Measurements from ENCODE around the gene EIF3A. TPM values are rescaled to one million over a fixed set of nuclear protein-coding genes. Genes with fewer than 3 reads are reported as not detected.

EIF3A gene
- total RNA-seq, 1 donor from 2014 or later: 181 TPM

DNA sequence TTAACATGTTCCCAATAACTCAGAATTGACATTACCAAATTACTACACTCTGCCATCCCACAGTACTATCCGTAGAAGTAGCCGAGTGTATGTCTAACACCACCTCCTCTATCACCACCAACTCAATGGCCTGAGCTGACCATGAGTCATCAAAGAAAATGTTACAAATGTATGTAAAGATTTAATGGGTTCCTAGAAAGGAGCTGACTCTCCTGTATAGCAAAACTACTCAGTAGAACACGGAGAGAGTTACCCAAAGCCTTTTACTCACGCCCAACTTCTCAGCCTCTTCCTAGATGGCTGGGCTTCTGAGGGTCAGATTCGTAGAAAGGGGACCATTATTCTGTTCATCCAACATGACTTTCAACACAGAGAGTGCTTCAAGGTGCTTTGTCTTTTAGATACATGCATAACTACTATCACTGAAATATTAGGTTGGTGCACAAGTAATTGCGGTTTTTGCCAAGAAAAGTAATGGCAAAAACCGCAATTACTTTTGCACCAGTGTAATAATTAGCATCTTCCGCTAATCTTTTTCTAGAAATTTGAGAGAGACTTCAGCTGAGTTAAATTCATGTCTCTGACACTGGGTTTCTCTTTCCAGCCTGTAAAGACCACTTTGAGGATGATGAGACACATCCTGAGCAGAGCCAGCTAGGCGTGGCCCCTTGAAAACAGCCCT lies 75.1 kb downstream of the EIF3A start:
- H3K27me3 Mint-ChIP-seq (ENCODE audit: insufficient read depth): peaks cover 8% of the 10 kb centered on the region
- intact Hi-C loops (cut with micrococcal nuclease): no loop called here
- no peak for DNase-seq (ENCODE audit: low spot score)
- no peak overlapping the region for H3K4me3 Mint-ChIP-seq
- H3K36me3 Mint-ChIP-seq (ENCODE audit: low read depth): no peaks in the 10 kb centered on the region
- no peaks in the 10 kb centered on the region for H3K9me3 Mint-ChIP-seq
- H3K27ac Mint-ChIP-seq: no peak overlapping the region
- H3K4me1 Mint-ChIP-seq (ENCODE audit: low read depth): no peaks in the 10 kb centered on the region

DNA sequence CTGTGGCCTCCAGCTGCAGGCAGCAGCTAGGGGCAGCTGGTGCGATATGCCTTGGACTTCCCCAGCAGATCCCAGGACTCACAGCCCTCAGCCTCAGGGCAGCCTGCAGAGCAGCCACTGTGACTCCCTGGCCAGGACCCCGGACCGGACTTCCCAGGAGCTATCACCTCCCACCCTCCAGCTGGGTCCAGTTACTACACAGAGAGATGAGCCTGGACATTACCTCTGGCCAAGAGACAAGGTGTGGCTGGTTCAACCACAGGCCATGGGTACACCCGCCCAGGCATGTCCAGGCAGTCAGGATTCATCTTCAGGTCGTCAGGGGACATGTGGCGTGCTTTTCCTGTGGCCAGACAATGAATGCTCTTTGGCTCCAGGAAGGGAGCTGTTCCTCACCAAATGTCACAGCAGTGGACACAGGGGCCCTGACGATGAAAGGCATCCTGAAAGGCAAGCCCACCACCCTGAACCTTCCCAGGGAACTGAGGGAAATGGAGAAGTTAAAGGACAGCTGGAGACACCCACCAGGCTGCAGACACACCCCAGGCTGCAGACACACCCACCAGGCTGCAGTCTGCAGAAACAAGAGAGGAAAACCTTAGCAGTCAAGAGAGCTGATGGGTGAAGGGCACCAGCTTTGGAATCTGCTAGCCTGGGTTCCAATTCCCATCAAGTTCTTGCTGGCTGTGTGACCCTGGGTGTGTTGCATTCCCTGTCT lies 76.9 kb downstream of the EIF3A start:
- no peak for DNase-seq (ENCODE audit: low spot score)
- Mint-ChIP-seq H3K4me1 (ENCODE audit: low read depth) (no peaks in the 10 kb centered on the region), H3K27ac (no peak overlapping the region), H3K4me3 (no peak overlapping the region), H3K27me3 (ENCODE audit: insufficient read depth) (peaks cover 9% of the 10 kb centered on the region), H3K36me3 (ENCODE audit: low read depth) (no peaks in the 10 kb centered on the region), H3K9me3 (no peaks in the 10 kb centered on the region)
- intact Hi-C loops (cut with micrococcal nuclease): no loop called here

DNA sequence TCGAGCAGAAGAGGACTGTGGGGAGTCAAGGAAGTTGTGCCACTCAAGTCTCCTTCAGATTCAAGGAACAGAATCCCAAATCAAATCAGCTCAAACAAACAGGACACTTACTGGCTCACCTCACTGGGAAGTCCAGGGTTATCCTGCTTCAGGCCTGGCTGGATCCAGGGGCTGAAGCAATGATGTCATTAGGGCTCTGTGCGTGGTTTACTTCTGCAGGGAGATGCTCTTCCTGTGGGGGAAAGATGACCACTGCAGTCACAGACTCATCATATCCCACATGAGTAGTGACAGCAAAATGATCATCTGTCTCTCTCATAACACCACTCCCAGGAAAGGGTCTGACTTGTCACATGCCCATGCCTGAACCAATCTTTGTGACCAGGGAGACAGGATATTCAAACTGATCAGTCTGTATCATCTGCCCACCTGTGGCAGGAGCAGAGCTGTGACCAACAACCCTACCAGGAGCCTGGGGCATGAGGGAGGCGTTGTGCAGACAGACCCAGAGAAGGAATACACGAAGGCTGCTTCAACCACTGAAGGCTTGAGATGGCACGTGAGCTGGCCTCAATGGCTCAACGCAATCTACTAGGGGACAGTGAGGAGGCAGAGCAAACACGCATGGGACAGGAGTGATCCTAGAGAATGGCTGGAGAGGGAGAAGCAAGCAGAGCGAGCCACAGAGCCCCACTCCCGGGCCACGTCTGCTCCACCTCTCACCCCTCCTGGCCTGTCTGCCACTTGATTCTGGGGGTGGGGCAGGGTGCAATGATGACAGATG lies 78.7 kb downstream of the EIF3A start:
- no peak for DNase-seq (ENCODE audit: low spot score)
- no peak overlapping the region for H3K4me3 Mint-ChIP-seq
- H3K4me1 Mint-ChIP-seq (ENCODE audit: low read depth): no peaks in the 10 kb centered on the region
- intact Hi-C loops (cut with micrococcal nuclease): no loop called here
- no peak overlapping the region for H3K27ac Mint-ChIP-seq
- H3K27me3 Mint-ChIP-seq (ENCODE audit: insufficient read depth): peaks cover 15% of the 10 kb centered on the region
- H3K36me3 Mint-ChIP-seq (ENCODE audit: low read depth): no peaks in the 10 kb centered on the region
- no peaks in the 10 kb centered on the region for H3K9me3 Mint-ChIP-seq

DNA sequence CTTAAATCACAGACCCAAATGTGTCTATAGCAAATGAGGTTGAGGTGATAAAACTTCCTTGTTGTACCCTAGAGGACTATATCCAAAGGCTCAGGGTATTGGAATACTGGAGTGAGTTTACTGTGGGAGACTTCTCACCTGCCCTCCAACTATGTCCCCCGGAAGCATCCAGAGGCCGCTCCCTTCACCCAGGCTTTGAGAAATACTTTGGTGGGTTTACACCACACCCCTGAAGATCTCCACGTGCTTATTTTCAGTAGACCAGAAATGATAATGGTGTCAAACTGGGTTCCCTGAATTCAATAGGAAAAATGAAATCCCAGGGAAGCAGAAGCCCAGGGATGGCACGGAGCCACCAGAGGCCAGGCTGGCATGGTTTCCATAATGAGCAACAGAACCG lies 82.4 kb downstream of the EIF3A start:
- H3K4me1 Mint-ChIP-seq (ENCODE audit: low read depth): no peaks in the 10 kb centered on the region
- no peak overlapping the region for H3K27ac Mint-ChIP-seq
- no peak overlapping the region for H3K4me3 Mint-ChIP-seq
- no peaks in the 10 kb centered on the region for H3K36me3 Mint-ChIP-seq (ENCODE audit: low read depth)
- intact Hi-C loops (cut with micrococcal nuclease): no loop called here
- H3K9me3 Mint-ChIP-seq: no peaks in the 10 kb centered on the region
- H3K27me3 Mint-ChIP-seq (ENCODE audit: insufficient read depth): peaks cover 22% of the 10 kb centered on the region
- DNase-seq (ENCODE audit: low spot score): no peak

DNA sequence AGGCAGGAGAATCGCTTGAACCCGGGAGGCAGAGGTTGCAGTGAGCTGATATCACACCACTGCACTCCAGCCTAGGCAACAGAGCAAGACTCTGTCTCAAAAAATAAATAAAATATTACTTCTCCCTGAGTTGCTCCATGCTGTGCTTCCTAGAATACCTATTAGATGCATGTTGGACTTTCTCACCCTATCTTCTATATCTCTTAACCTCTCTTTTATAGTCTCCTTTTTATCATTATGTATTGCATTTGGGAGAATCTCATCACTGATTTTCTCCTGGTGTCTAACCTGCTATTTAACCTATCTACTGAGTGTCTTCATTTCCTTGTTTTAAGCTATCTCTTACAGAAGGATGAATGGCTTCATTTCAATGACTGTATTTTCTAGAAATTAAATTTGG lies 83.2 kb downstream of the EIF3A start:
- H3K27ac Mint-ChIP-seq: no peak overlapping the region
- no peaks in the 10 kb centered on the region for H3K36me3 Mint-ChIP-seq (ENCODE audit: low read depth)
- H3K4me3 Mint-ChIP-seq: no peak overlapping the region
- intact Hi-C loops (cut with micrococcal nuclease): no loop called here
- DNase-seq (ENCODE audit: low spot score): no peak
- H3K27me3 Mint-ChIP-seq (ENCODE audit: insufficient read depth): peaks cover 27% of the 10 kb centered on the region
- no peaks in the 10 kb centered on the region for H3K4me1 Mint-ChIP-seq (ENCODE audit: low read depth)
- no peaks in the 10 kb centered on the region for H3K9me3 Mint-ChIP-seq

DNA sequence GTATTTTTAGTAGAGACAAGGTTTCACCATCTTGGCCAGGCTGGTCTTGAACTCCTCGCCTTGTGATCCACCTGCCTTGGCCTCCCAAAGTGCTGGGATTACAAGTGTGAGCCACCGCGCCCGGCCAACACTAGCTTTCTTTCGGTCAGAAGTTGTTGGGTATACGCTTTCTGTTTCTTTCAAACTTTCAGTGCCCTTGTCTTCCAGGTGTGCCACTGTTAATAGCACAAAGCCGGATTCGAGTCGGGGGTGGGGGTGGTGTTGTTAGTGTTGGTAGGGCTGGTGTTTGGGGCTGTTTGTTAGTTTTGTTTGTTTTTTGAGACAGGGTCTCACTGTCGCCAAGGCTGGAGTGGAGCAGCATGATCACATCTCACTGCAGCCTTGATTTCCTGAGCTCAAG lies 84.9 kb downstream of the EIF3A start:
- intact Hi-C loops (cut with micrococcal nuclease): no loop called here
- no peak overlapping the region for H3K4me3 Mint-ChIP-seq
- H3K9me3 Mint-ChIP-seq: no peaks in the 10 kb centered on the region
- peaks cover 34% of the 10 kb centered on the region for H3K27me3 Mint-ChIP-seq (ENCODE audit: insufficient read depth)
- DNase-seq (ENCODE audit: low spot score): no peak
- H3K27ac Mint-ChIP-seq: no peak overlapping the region
- H3K4me1 Mint-ChIP-seq (ENCODE audit: low read depth): no peaks in the 10 kb centered on the region
- no peaks in the 10 kb centered on the region for H3K36me3 Mint-ChIP-seq (ENCODE audit: low read depth)

DNA sequence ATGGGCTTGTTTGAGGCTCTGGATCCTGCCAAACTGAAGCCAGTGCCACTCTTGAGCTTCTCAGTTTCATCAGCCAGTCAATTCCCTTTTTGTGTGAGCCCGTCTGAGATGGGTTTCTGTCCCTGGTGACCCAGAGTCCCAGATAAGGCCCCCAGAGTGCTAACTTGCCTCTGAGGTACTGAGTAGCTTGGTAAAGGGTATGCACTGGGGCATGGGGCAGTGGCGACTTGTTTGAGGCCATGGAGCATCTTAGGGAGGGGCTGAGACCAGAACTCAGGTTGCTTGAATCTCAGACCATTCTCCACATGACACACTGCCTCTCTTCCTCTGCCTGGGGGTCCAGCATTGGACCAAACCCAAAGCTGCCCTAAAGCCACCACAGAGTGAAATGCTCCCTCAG lies 86.3 kb downstream of the EIF3A start:
- Mint-ChIP-seq H3K36me3 (ENCODE audit: low read depth) (no peaks in the 10 kb centered on the region), H3K4me3 (no peak overlapping the region), H3K27me3 (ENCODE audit: insufficient read depth) (peaks cover 34% of the 10 kb centered on the region), H3K4me1 (ENCODE audit: low read depth) (no peaks in the 10 kb centered on the region), H3K27ac (no peak overlapping the region), H3K9me3 (peaks cover 3% of the 10 kb centered on the region)
- DNase-seq (ENCODE audit: low spot score): no peak
- intact Hi-C loops (cut with micrococcal nuclease): no loop called here

DNA sequence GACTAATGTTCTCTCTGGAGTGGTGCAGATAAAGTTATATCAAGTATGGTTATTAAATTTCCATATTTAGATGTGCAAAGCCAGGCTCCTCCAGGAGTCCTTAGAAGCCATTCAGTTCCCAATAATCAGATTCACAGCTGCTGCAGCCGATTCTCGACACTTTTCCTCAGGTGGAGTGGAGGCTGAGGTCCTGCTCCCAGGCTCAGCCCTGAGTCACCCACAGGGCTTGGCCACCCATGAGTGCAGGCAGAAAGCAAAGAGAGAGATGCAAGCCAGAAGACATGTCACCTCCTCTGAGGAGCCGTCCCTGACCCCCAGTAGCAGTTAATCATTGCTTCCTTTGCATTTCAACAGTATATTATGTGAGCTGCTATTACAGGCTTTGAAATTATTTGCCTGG lies 87.4 kb downstream of the EIF3A start:
- Mint-ChIP-seq H3K27ac (no peak overlapping the region), H3K36me3 (ENCODE audit: low read depth) (no peaks in the 10 kb centered on the region), H3K4me1 (ENCODE audit: low read depth) (no peaks in the 10 kb centered on the region), H3K9me3 (peaks cover 3% of the 10 kb centered on the region), H3K27me3 (ENCODE audit: insufficient read depth) (peaks cover 30% of the 10 kb centered on the region), H3K4me3 (no peak overlapping the region)
- no peak for DNase-seq (ENCODE audit: low spot score)
- intact Hi-C loops (cut with micrococcal nuclease): no loop called here

DNA sequence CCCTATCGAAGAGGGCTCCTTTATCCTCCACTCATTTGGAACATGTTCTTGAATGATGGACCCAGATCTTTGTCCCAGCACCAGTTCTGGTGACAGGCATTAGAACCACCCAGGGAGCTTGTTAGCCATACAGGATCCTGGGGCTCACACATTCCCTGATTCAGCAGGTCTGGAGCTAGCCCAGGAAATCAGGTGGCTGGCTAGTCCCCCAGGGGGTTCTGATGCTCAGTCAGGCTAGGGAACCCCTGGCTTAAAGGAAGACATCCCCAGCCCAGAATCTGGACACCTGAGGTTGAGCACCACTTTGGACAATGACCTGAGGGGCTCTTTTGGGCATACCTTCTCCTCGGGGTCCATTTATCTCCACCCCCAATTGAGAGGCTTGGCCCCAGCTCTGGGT lies 88.1 kb downstream of the EIF3A start:
- H3K27me3 Mint-ChIP-seq (ENCODE audit: insufficient read depth): peaks cover 25% of the 10 kb centered on the region

DNA sequence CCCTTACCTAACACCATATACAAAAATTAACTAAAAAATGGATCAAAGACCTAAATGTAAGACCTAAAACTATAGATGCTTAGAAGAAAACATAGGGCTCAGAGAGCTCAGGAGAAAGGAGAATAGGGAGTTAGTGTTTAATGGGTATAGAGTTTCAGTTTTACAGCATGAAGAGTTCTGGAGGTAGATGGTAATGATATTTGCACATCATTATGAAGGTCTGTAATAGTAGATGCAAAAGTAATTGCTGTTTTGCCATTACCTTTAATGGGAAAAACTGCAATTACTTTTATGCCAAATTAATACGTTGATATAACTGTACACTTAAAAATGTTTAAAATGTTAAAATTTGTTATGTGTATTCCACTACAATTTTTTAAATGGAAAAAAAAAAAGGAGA lies 90.3 kb downstream of the EIF3A start:
- peaks cover 10% of the 10 kb centered on the region for H3K9me3 Mint-ChIP-seq
- no peaks in the 10 kb centered on the region for H3K36me3 Mint-ChIP-seq (ENCODE audit: low read depth)
- no peak overlapping the region for H3K4me3 Mint-ChIP-seq
- no peak overlapping the region for H3K27ac Mint-ChIP-seq
- intact Hi-C loops (cut with micrococcal nuclease): no loop called here
- no peak for DNase-seq (ENCODE audit: low spot score)
- peaks cover 10% of the 10 kb centered on the region for H3K4me1 Mint-ChIP-seq (ENCODE audit: low read depth)
- peaks cover 15% of the 10 kb centered on the region for H3K27me3 Mint-ChIP-seq (ENCODE audit: insufficient read depth)

More for the DNA sequence above, 88.1 kb downstream of the EIF3A start:
- H3K36me3 Mint-ChIP-seq (ENCODE audit: low read depth): no peaks in the 10 kb centered on the region
- DNase-seq (ENCODE audit: low spot score): no peak
- peaks cover 1% of the 10 kb centered on the region for H3K4me1 Mint-ChIP-seq (ENCODE audit: low read depth)
- intact Hi-C loops (cut with micrococcal nuclease): no loop called here
- H3K27ac Mint-ChIP-seq: no peak overlapping the region
- no peak overlapping the region for H3K4me3 Mint-ChIP-seq
- peaks cover 3% of the 10 kb centered on the region for H3K9me3 Mint-ChIP-seq

DNA sequence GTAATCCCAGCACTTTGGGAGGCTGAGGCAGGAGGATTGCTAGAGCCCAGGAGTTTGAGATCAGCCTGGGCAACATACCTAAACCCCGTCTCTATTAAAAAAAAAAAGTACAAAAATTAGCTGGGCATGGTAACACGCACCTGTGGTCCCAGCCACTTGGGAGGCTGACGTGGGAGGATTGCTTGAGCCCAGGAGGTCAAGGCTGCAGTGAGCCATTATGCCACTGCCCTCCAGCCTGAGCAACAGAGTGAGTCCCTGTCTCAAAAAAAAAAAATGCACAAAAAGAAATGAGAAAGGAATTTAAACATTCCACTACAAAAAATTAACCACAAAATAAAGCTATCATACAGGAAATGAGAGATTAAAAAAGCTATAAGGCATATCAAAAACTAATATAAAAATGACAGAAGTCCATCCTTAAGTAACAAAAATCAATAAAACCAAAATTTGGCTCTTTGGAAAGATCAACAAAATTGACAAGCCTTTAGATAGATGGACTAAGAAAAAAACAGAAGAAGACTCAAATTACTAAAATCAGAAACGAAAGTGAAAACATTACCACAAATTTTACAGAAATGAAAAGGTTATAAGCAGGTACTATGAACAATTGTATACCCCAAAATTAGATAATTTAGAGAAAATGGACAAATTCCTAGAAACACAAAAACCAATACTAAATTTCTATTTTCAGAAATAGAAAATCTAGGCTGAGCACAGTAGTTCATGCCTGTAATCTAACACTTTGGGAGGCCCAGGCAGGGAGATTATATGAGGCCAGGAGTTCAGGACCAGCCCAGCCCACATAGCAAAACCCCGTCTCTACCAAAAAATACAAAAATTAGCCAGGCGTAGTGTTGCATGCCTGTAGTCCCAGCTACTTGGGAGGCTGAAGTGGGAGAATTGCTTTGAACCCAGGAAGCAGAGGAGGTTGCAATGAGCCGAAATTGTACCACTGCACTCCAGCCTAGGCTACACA lies 93.5 kb downstream of the EIF3A start:
- no peak overlapping the region for H3K27ac Mint-ChIP-seq
- DNase-seq (ENCODE audit: low spot score): no peak
- H3K9me3 Mint-ChIP-seq: peaks cover 19% of the 10 kb centered on the region
- H3K4me3 Mint-ChIP-seq: no peak overlapping the region
- peaks cover 10% of the 10 kb centered on the region for H3K4me1 Mint-ChIP-seq (ENCODE audit: low read depth)
- no peaks in the 10 kb centered on the region for H3K36me3 Mint-ChIP-seq (ENCODE audit: low read depth)
- intact Hi-C loops (cut with micrococcal nuclease): no loop called here
- peaks cover 14% of the 10 kb centered on the region for H3K27me3 Mint-ChIP-seq (ENCODE audit: insufficient read depth)

DNA sequence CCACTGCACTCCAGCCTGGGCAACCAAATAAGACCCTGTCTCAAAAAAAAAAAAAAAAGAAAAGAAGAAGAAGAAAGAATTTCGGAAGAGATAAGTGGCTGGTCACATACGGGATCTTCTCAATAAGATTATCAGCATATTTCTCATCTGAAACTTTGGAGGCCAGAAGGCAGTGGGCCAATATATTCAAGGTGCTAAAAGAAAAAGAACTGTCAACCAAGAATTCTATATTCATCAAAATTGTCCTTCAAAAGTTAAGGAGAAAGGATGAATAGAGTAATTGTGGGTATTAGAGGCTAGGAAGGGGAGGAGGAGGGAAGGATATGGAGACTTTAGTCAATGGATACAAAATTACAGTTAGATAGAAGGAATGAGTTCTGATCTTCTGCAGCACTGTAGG lies 95.0 kb downstream of the EIF3A start:
- H3K27me3 Mint-ChIP-seq (ENCODE audit: insufficient read depth): peaks cover 8% of the 10 kb centered on the region
- no peak overlapping the region for H3K4me3 Mint-ChIP-seq
- DNase-seq (ENCODE audit: low spot score): no peak
- no peak overlapping the region for H3K27ac Mint-ChIP-seq
- intact Hi-C loops (cut with micrococcal nuclease): no loop called here
- H3K36me3 Mint-ChIP-seq (ENCODE audit: low read depth): no peaks in the 10 kb centered on the region
- peaks cover 10% of the 10 kb centered on the region for H3K4me1 Mint-ChIP-seq (ENCODE audit: low read depth)
- peaks cover 19% of the 10 kb centered on the region for H3K9me3 Mint-ChIP-seq
